T-helper 1 cell treated with Interleukin-12 subunit alpha and Interleukin-12 subunit beta and Interleukin-4 antibody, amounts not matched to agents 30 μg/mL and 1 μg/mL, for 36 hours (primary cell): ENCODE measurements around the gene KLB.

Source experiments
- H3K27ac Mint-ChIP-seq: one replicate; pipeline ENCODE4 v1.8.0; 2021; ENCODE audit warnings: mild to moderate bottlenecking, mixed read lengths
- H3K27me3 Mint-ChIP-seq: one replicate; pipeline ENCODE4 v1.8.0; 2021; ENCODE audit warnings: low read depth, mixed read lengths
- H3K36me3 Mint-ChIP-seq: one replicate; pipeline ENCODE4 v1.8.0; 2021; ENCODE audit warnings: low read depth, mixed read lengths
- H3K4me1 Mint-ChIP-seq: one replicate; pipeline ENCODE4 v1.8.0; 2021; ENCODE audit warnings: low read depth, mixed read lengths
- H3K4me3 Mint-ChIP-seq: one replicate; pipeline ENCODE4 v1.8.0; 2021; ENCODE audit warnings: mild to moderate bottlenecking, moderate library complexity, mixed read lengths
- H3K9me3 Mint-ChIP-seq: one replicate; pipeline ENCODE4 v1.8.0; 2021; ENCODE audit warnings: mixed read lengths

The KLB gene

GRCh38 chr4:39466747-39467146, 60.0 kb downstream of the KLB start:
- H3K4me1 Mint-ChIP-seq = peaks cover 8% of the 10 kb centered on the region
- no peak overlapping the region for H3K27ac Mint-ChIP-seq
- H3K9me3 Mint-ChIP-seq = no peaks in the 10 kb centered on the region
- no peak overlapping the region for H3K4me3 Mint-ChIP-seq
- peaks cover 13% of the 10 kb centered on the region for H3K36me3 Mint-ChIP-seq
- no peaks in the 10 kb centered on the region for H3K27me3 Mint-ChIP-seq

GRCh38 chr4:39467464-39467863, 60.7 kb downstream of the KLB start:
- Mint-ChIP-seq H3K27ac (no peak overlapping the region), H3K9me3 (no peaks in the 10 kb centered on the region), H3K27me3 (no peaks in the 10 kb centered on the region), H3K4me3 (no peak overlapping the region), H3K36me3 (peaks cover 13% of the 10 kb centered on the region), H3K4me1 (peaks cover 8% of the 10 kb centered on the region)

- Mint-ChIP-seq H3K4me3 (no peak overlapping the region), H3K36me3 (peaks cover 8% of the 10 kb centered on the region)
Measured at GRCh38 chr4:39469429-39470077, 62.8 kb downstream of the KLB start.

GRCh38 chr4:39470402-39470801, 63.7 kb downstream of the KLB start:
- no peak overlapping the region for H3K27ac Mint-ChIP-seq

More at GRCh38 chr4:39469429-39470077, 62.8 kb downstream of the KLB start:
- no peaks in the 10 kb centered on the region for H3K9me3 Mint-ChIP-seq
- no peaks in the 10 kb centered on the region for H3K27me3 Mint-ChIP-seq
- no peak overlapping the region for H3K27ac Mint-ChIP-seq
- H3K4me1 Mint-ChIP-seq = peaks cover 8% of the 10 kb centered on the region

GRCh38 chr4:39472396-39472795, 65.7 kb downstream of the KLB start:
- H3K36me3 Mint-ChIP-seq = peaks cover 4% of the 10 kb centered on the region
- no peak overlapping the region for H3K4me3 Mint-ChIP-seq
- no peak overlapping the region for H3K27ac Mint-ChIP-seq

More at GRCh38 chr4:39470402-39470801, 63.7 kb downstream of the KLB start:
- Mint-ChIP-seq H3K9me3 (no peaks in the 10 kb centered on the region), H3K36me3 (peaks cover 3% of the 10 kb centered on the region), H3K4me1 (peaks cover 3% of the 10 kb centered on the region), H3K27me3 (no peaks in the 10 kb centered on the region), H3K4me3 (no peak overlapping the region)

GRCh38 chr4:39476187-39476895, 69.6 kb downstream of the KLB start:
- Mint-ChIP-seq H3K27me3 (no peaks in the 10 kb centered on the region), H3K4me3 (no peak overlapping the region), H3K4me1 (no peaks in the 10 kb centered on the region), H3K9me3 (no peaks in the 10 kb centered on the region), H3K27ac (no peak overlapping the region), H3K36me3 (peaks cover 4% of the 10 kb centered on the region)

More at GRCh38 chr4:39472396-39472795, 65.7 kb downstream of the KLB start:
- Mint-ChIP-seq H3K9me3 (no peaks in the 10 kb centered on the region), H3K4me1 (peaks cover 3% of the 10 kb centered on the region), H3K27me3 (no peaks in the 10 kb centered on the region)

- H3K36me3 Mint-ChIP-seq = peaks cover 4% of the 10 kb centered on the region
- no peak overlapping the region for H3K27ac Mint-ChIP-seq
- no peaks in the 10 kb centered on the region for H3K4me1 Mint-ChIP-seq
- peaks cover 3% of the 10 kb centered on the region for H3K9me3 Mint-ChIP-seq
- no peaks in the 10 kb centered on the region for H3K27me3 Mint-ChIP-seq
- H3K4me3 Mint-ChIP-seq = no peak overlapping the region
Measured at GRCh38 chr4:39480251-39480650, 73.5 kb downstream of the KLB start.

GRCh38 chr4:39480902-39481695, 74.4 kb downstream of the KLB start:
- Mint-ChIP-seq H3K27ac (no peak overlapping the region), H3K4me1 (no peaks in the 10 kb centered on the region), H3K9me3 (peaks cover 3% of the 10 kb centered on the region), H3K27me3 (no peaks in the 10 kb centered on the region), H3K36me3 (peaks cover 4% of the 10 kb centered on the region), H3K4me3 (no peak overlapping the region)

GRCh38 chr4:39484582-39485272, 78.0 kb downstream of the KLB start:
- Mint-ChIP-seq H3K4me1 (no peaks in the 10 kb centered on the region), H3K4me3 (no peak overlapping the region), H3K9me3 (peaks cover 3% of the 10 kb centered on the region), H3K36me3 (no peaks in the 10 kb centered on the region), H3K27me3 (no peaks in the 10 kb centered on the region), H3K27ac (no peak overlapping the region)

- Mint-ChIP-seq H3K27ac (no peak overlapping the region), H3K9me3 (peaks cover 3% of the 10 kb centered on the region), H3K4me1 (no peaks in the 10 kb centered on the region), H3K36me3 (no peaks in the 10 kb centered on the region), H3K27me3 (no peaks in the 10 kb centered on the region), H3K4me3 (no peak overlapping the region)
Measured at GRCh38 chr4:39486221-39486804, 79.6 kb downstream of the KLB start.

- H3K36me3 Mint-ChIP-seq = no peaks in the 10 kb centered on the region
- H3K27me3 Mint-ChIP-seq = no peaks in the 10 kb centered on the region
- no peaks in the 10 kb centered on the region for H3K9me3 Mint-ChIP-seq
- no peak overlapping the region for H3K27ac Mint-ChIP-seq
- no peak overlapping the region for H3K4me3 Mint-ChIP-seq
- no peaks in the 10 kb centered on the region for H3K4me1 Mint-ChIP-seq
Measured at GRCh38 chr4:39490322-39490721, 83.6 kb downstream of the KLB start.

GRCh38 chr4:39494354-39494753, 87.6 kb downstream of the KLB start:
- no peaks in the 10 kb centered on the region for H3K27me3 Mint-ChIP-seq
- no peak overlapping the region for H3K27ac Mint-ChIP-seq
- peaks cover 3% of the 10 kb centered on the region for H3K36me3 Mint-ChIP-seq
- no peaks in the 10 kb centered on the region for H3K9me3 Mint-ChIP-seq
- no peak overlapping the region for H3K4me3 Mint-ChIP-seq
- H3K4me1 Mint-ChIP-seq = no peaks in the 10 kb centered on the region

GRCh38 chr4:39495446-39496213, 88.9 kb downstream of the KLB start:
- Mint-ChIP-seq H3K4me1 (no peaks in the 10 kb centered on the region), H3K36me3 (peaks cover 5% of the 10 kb centered on the region), H3K4me3 (no peak overlapping the region), H3K27me3 (no peaks in the 10 kb centered on the region), H3K9me3 (no peaks in the 10 kb centered on the region), H3K27ac (no peak overlapping the region)
